Endodermal cell (in vitro differentiated cells): ENCODE measurements around the gene SLC6A18. TPM values are rescaled to one million over a fixed set of nuclear protein-coding genes. Genes with fewer than 3 reads are reported as not detected.

ENCODE experiments used
- DNase-seq: peaks from one replicate; pipeline ENCODE4 v3.0.0-alpha.2; 2017
- H3K27ac ChIP-seq: 2 replicates; pipeline ENCODE4 v1.5.1; 2013; ENCODE audit warnings: mild to moderate bottlenecking, low read depth, low read length, moderate library complexity
- H3K27me3 ChIP-seq: 2 replicates; pipeline ENCODE4 v1.6.1; 2013; ENCODE audit warnings: mild to moderate bottlenecking, low read length, moderate library complexity; ENCODE audit not compliant: insufficient read depth, control insufficient read depth, poor library complexity, severe bottlenecking
- H3K36me3 ChIP-seq: 2 replicates; pipeline ENCODE4 v1.7.0; 2013; ENCODE audit warnings: mild to moderate bottlenecking, low read length, moderate library complexity; ENCODE audit not compliant: control insufficient read depth, insufficient read depth
- H3K4me1 ChIP-seq: one replicate; pipeline ENCODE4 v1.7.0; 2013; ENCODE audit warnings: low read length; ENCODE audit not compliant: control insufficient read depth, insufficient read depth
- H3K4me3 ChIP-seq: 2 replicates; pipeline ENCODE4 v1.5.1; 2013; ENCODE audit warnings: mild to moderate bottlenecking, low read length, moderate library complexity
- H3K9ac ChIP-seq: 2 replicates; pipeline ENCODE4 v1.6.1; 2013; ENCODE audit warnings: mild to moderate bottlenecking, low read length, moderate library complexity; ENCODE audit not compliant: poor library complexity, severe bottlenecking; ENCODE audit errors: extremely low read depth
- H3K9me3 ChIP-seq: 2 replicates; pipeline ENCODE4 v1.6.1; 2013; ENCODE audit warnings: mild to moderate bottlenecking, low read length, moderate library complexity; ENCODE audit not compliant: control insufficient read depth
- H3K27ac Mint-ChIP-seq: 2 replicates; pipeline ENCODE4 v1.8.0; 2020; ENCODE audit warnings: mixed read lengths
- H3K27me3 Mint-ChIP-seq: 2 replicates; pipeline ENCODE4 v1.8.0; 2021; ENCODE audit warnings: mild to moderate bottlenecking, mixed read lengths; ENCODE audit not compliant: insufficient read depth
- H3K36me3 Mint-ChIP-seq: 2 replicates; pipeline ENCODE4 v1.8.0; 2020; ENCODE audit warnings: low read depth, mixed read lengths
- H3K4me1 Mint-ChIP-seq: 2 replicates; pipeline ENCODE4 v1.8.0; 2020; ENCODE audit warnings: mixed read lengths
- H3K4me3 Mint-ChIP-seq: 2 replicates; pipeline ENCODE4 v1.8.0; 2020; ENCODE audit warnings: mild to moderate bottlenecking, moderate library complexity, mixed read lengths
- H3K9me3 Mint-ChIP-seq: 2 replicates; pipeline ENCODE4 v1.8.0; 2020; ENCODE audit warnings: mild to moderate bottlenecking, mixed read lengths
- WGBS, 2 experiments: methylation state at CpG; one replicate each; pipeline versions ENCODE4 v1.1.5 to v1.1.7; 2013; ENCODE audit warnings: missing lambda C conversion rate in 2 of 2, mixed read lengths in 1 of 2; ENCODE audit not compliant: insufficient coverage in 1 of 2, insufficient read length in 1 of 2; 5-methylcytosine and 5-hydroxymethylcytosine counted together
- total RNA-seq, 2 donors: library from RNA; stranded (reverse); fragmentation: NEBNext Ultra II Directional in 1 of 2; extraction: Animal tissue kit (Norgen Biotek cat#: 25700) in 1 of 2; gene quantifications; 2 replicates in 1 of 2; 3 replicates in 1 of 2; pipeline ENCODE4 v1.2.1, GENCODE V29; 2021
- TF ChIP-seq, protein P1 (sequence below): fragments of 200-600 bp; sonication (generic); conservative IDR thresholded peaks from 2 replicates; pipeline ENCODE4 v1.5.0; 2021; ENCODE audit warnings: antibody characterized with exemption, mild to moderate bottlenecking

The SLC6A18 gene
- total RNA-seq, 2 donors from 2014 or later: not detected

DNA sequence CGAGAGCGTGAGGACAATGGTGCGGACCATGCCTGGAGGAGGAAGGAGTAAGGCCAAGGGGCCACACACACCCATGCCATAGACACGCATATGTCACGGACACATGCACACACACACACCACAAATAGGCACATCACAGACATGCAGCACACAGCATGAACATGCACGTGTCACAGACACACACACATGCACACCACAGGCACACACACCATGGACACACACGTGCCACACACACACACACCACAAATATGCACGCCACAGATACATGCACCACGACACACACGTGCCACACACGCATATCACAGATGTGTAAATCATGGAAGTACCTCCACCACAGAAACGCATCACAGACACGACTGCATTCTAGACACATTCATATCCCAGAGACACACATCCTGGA, 53.0 kb downstream of the SLC6A18 start:
- H3K9ac ChIP-seq: no peak overlapping the region
- H3K4me3 Mint-ChIP-seq: no peak overlapping the region
- H3K27ac ChIP-seq: no peak overlapping the region
- TF ChIP-seq, protein P1, sequence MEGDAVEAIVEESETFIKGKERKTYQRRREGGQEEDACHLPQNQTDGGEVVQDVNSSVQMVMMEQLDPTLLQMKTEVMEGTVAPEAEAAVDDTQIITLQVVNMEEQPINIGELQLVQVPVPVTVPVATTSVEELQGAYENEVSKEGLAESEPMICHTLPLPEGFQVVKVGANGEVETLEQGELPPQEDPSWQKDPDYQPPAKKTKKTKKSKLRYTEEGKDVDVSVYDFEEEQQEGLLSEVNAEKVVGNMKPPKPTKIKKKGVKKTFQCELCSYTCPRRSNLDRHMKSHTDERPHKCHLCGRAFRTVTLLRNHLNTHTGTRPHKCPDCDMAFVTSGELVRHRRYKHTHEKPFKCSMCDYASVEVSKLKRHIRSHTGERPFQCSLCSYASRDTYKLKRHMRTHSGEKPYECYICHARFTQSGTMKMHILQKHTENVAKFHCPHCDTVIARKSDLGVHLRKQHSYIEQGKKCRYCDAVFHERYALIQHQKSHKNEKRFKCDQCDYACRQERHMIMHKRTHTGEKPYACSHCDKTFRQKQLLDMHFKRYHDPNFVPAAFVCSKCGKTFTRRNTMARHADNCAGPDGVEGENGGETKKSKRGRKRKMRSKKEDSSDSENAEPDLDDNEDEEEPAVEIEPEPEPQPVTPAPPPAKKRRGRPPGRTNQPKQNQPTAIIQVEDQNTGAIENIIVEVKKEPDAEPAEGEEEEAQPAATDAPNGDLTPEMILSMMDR: no peak
- no peaks in the 10 kb centered on the region for H3K4me1 Mint-ChIP-seq
- H3K9me3 Mint-ChIP-seq: no peaks in the 10 kb centered on the region
- H3K36me3 ChIP-seq: no peaks in the 10 kb centered on the region
- H3K4me3 ChIP-seq: no peak overlapping the region
- DNase-seq: no peak
- no peaks in the 10 kb centered on the region for H3K27me3 ChIP-seq
- peaks cover 9% of the 10 kb centered on the region for H3K36me3 Mint-ChIP-seq
- H3K9me3 ChIP-seq: no peaks in the 10 kb centered on the region
- no peak overlapping the region for H3K27ac Mint-ChIP-seq
- 89 to 91% methylated on average over 7 to 13 of the region's 13 CpGs for WGBS, 2 experiments
- no peaks in the 10 kb centered on the region for H3K4me1 ChIP-seq
- H3K27me3 Mint-ChIP-seq: no peaks in the 10 kb centered on the region

DNA sequence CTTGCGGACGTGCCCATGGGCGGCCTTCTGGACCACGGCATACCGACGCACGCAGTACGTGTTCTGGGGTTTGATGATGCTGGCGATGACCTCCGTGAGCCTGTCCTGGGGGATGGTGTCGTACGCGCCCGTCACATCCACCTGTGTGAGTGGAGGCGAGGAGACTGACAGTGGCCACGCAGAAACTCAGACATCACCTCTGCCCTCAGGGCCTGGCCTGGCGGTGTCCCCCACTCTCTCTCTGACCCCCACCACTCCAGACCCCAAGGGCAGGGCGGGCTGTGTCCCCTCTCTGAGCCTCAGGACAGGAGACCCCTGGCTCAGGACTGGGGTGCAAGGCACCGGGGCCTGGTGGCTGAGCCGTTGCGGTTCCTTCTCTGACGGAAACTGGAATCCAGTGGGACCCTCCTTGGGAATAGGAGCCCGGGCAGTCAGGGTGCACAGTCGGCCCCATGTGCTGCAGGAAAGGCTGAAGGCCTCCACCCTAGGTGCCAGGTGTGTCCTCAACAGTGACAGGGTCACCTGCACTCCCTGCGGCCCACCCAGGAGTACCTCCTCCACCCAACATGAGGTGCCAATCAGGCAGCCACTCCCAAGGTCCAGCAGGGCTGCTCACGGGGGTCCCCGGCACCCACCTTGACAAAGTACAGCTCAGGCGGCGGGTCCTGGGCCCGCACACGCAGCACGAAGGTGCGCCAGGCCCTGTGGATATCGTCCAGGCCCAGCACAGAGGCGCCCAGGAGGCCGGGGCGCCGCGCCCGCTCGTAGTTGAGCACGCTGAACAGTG, 53.7 kb downstream of the SLC6A18 start:
- Mint-ChIP-seq H3K36me3 (peaks cover 9% of the 10 kb centered on the region), H3K27ac (no peak overlapping the region), H3K27me3 (no peaks in the 10 kb centered on the region), H3K9me3 (no peaks in the 10 kb centered on the region), H3K4me3 (no peak overlapping the region), H3K4me1 (no peaks in the 10 kb centered on the region)
- Histone ChIP-seq H3K9me3 (no peaks in the 10 kb centered on the region), H3K36me3 (no peaks in the 10 kb centered on the region), H3K4me3 (no peak overlapping the region), H3K27ac (no peak overlapping the region), H3K9ac (no peak overlapping the region), H3K4me1 (no peaks in the 10 kb centered on the region), H3K27me3 (no peaks in the 10 kb centered on the region)
- no peak for DNase-seq
- 95% methylated on average over 33 to 42 of the region's 42 CpGs for WGBS, 2 experiments
- TF ChIP-seq, protein P1: no peak

DNA sequence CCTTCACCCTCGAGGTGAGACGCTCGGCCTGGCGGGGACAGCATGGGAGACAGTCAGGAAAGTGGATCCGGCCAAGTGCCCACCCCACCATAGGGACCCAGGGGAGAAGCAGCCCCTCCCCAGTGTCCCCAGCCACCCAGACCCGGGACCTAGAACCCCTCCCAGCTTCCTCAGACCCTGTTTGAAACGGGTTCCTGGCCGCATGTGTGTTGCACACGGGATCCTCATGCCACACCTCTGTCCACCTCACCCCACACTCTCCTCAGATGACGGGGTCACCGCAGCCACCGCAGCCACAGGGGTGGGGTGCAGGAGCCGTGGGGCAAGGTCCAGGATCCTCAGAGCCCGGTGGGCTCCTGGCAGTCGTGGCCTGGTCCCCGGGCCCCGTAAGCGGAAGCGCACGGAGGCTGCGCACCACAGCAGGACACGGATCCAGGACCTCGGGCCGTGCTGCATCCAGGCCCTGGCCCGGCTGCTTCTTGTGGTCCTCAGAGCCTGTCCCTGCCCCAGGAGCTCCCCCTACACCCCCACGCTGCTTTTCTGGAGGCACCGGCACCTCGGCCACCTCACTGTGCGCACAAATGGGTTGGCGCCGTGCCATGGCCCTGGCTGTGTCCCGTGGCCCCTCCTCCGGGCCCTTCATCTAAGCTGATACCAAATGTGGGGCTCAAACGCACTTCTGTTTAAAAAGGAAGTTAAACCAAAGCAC, 54.4 kb downstream of the SLC6A18 start:
- H3K9ac ChIP-seq: no peak overlapping the region
- no peak overlapping the region for H3K4me3 Mint-ChIP-seq
- peaks cover 9% of the 10 kb centered on the region for H3K36me3 Mint-ChIP-seq
- H3K27ac ChIP-seq: no peak overlapping the region
- H3K27ac Mint-ChIP-seq: no peak overlapping the region
- H3K4me1 Mint-ChIP-seq: no peaks in the 10 kb centered on the region
- WGBS, 2 experiments: 86 to 94% methylated on average over 8 to 34 of the region's 34 CpGs
- no peaks in the 10 kb centered on the region for H3K9me3 Mint-ChIP-seq
- H3K27me3 ChIP-seq: no peaks in the 10 kb centered on the region
- H3K4me1 ChIP-seq: no peaks in the 10 kb centered on the region
- no peaks in the 10 kb centered on the region for H3K27me3 Mint-ChIP-seq
- H3K36me3 ChIP-seq: no peaks in the 10 kb centered on the region
- H3K9me3 ChIP-seq: no peaks in the 10 kb centered on the region
- no peak for DNase-seq
- TF ChIP-seq, protein P1: no peak
- H3K4me3 ChIP-seq: no peak overlapping the region
